Suprapubic skin (tissue), 4 donors: ENCODE data around the gene NR1H3. TPM values are rescaled to one million over a fixed set of nuclear protein-coding genes. Genes with fewer than 3 reads are reported as not detected.

Source experiments
- DNase-seq, 2 donors: peaks; one replicate each; pipeline ENCODE4 v3.0.0-alpha.2; 2019; ENCODE audit warnings: low spot score in 2 of 2
- H3K27ac ChIP-seq: fragments of 200-600 bp; sonication (generic); one replicate; pipeline ENCODE4 v1.5.1; 2019
- H3K27me3 ChIP-seq: fragments of 200-600 bp; sonication (generic); one replicate; pipeline ENCODE4 v1.5.1; 2019
- H3K36me3 ChIP-seq: fragments of 200-600 bp; sonication (generic); one replicate; pipeline ENCODE4 v1.5.1; 2019
- H3K4me1 ChIP-seq: fragments of 200-600 bp; sonication (generic); one replicate; pipeline ENCODE4 v1.5.1; 2019
- H3K4me3 ChIP-seq: fragments of 200-600 bp; sonication (generic); one replicate; pipeline ENCODE4 v1.5.1; 2019; ENCODE audit warnings: mild to moderate bottlenecking
- H3K9me3 ChIP-seq: fragments of 200-600 bp; sonication (generic); one replicate; pipeline ENCODE4 v1.5.1; 2019
- EP300 ChIP-seq: sonication (generic); formaldehyde crosslinking; IDR thresholded peaks from one replicate; pipeline ENCODE4 v1.6.1; 2017; ENCODE audit warnings: antibody characterized with exemption
- POLR2A ChIP-seq, 2 donors: fragments of 450-650 bp; IDR thresholded peaks; one replicate each; pipeline ENCODE4 v1.6.1; 2017; ENCODE audit warnings: antibody characterized with exemption in 2 of 2, mild to moderate bottlenecking in 2 of 2, moderate library complexity in 2 of 2
- POLR2AphosphoS5 ChIP-seq, 3 donors: sonication (generic); formaldehyde crosslinking; IDR thresholded peaks; one replicate each; pipeline ENCODE4 v1.6.1; 2017; ENCODE audit warnings: antibody characterized with exemption in 3 of 3
- WGBS: methylation state at CpG from one replicate; pipeline ENCODE4 v1.1.5; 2018; 5-methylcytosine and 5-hydroxymethylcytosine counted together
- total RNA-seq, 4 donors: library from RNA; depleted of rRNA; stranded (reverse); fragments of >200 nt; gene quantifications; one replicate each; pipeline ENCODE4 v1.1.0, GENCODE V29; 2016
- TF ChIP-seq, protein P1 (sequence below), 2 donors: fragments of 200-600 bp in 1 of 2; fragments of 450-650 bp in 1 of 2; sonication (generic) in 1 of 2; IDR thresholded peaks; one replicate each; pipeline ENCODE4 v1.5.1; 2016 to 2019; ENCODE audit warnings: antibody characterized with exemption in 2 of 2, mild to moderate bottlenecking in 1 of 2, moderate library complexity in 1 of 2

The NR1H3 gene
- total RNA-seq, 4 donors from 2014 or later: 17.5 to 27.0 (median 25.0) TPM

DNA sequence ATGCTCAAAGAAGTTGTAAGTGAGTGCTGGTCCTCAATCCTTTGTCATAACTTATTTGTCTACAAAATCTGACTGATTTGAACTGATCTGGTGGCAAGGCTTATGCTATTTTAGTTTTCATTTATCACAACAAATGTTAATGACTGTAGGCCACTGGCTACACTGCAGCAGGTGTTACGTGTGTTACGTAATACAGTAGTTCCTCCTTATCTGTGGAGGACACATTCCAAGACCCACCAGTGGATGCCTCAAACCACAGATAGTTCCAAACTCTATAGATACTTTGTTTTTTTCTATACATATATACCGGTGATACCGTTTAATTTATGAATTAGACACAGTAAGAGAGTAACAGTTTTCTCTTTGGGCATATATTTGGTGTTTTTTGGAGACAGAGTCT, 19.1 kb downstream of the NR1H3 start:
- H3K27ac ChIP-seq: no peak overlapping the region
- no peak for DNase-seq
- H3K27me3 ChIP-seq: no peaks in the 10 kb centered on the region
- no peak overlapping the region for H3K4me3 ChIP-seq
- H3K9me3 ChIP-seq: no peaks in the 10 kb centered on the region
- peaks cover 75% of the 10 kb centered on the region for H3K36me3 ChIP-seq
- TF ChIP-seq EP300 (no peak), POLR2AphosphoS5 (IDR thresholded peaks at IDR 0.05) (no peak), POLR2A (IDR thresholded peaks at IDR 0.05) (no peak)
- TF ChIP-seq, protein P1, sequence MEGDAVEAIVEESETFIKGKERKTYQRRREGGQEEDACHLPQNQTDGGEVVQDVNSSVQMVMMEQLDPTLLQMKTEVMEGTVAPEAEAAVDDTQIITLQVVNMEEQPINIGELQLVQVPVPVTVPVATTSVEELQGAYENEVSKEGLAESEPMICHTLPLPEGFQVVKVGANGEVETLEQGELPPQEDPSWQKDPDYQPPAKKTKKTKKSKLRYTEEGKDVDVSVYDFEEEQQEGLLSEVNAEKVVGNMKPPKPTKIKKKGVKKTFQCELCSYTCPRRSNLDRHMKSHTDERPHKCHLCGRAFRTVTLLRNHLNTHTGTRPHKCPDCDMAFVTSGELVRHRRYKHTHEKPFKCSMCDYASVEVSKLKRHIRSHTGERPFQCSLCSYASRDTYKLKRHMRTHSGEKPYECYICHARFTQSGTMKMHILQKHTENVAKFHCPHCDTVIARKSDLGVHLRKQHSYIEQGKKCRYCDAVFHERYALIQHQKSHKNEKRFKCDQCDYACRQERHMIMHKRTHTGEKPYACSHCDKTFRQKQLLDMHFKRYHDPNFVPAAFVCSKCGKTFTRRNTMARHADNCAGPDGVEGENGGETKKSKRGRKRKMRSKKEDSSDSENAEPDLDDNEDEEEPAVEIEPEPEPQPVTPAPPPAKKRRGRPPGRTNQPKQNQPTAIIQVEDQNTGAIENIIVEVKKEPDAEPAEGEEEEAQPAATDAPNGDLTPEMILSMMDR (IDR thresholded peaks at IDR 0.05): no peak
- peaks cover 9% of the 10 kb centered on the region for H3K4me1 ChIP-seq
- WGBS: 85% methylated on average over 4 of the region's 4 CpGs

DNA sequence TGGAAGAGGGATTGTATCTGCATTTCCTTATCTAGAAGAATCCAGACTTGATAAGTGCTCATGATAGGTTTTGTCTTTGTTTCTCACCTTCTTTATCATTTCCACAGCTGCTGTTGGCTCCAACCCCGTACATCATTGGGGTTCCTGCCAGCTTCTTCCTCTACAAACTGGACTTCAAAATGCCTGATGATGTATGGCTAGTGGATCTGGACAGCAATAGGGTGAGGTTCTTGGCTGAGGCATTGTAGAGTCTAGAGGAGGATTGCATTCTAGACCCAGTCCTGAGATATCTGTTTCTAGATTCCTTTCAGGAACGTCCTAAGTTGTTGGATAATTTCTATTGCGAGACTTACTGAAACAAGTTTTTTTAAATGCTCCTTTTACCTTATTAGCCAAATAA, 20.3 kb downstream of the NR1H3 start:
- TF ChIP-seq, protein P1 (IDR thresholded peaks at IDR 0.05): no peak
- TF ChIP-seq EP300 (no peak), POLR2AphosphoS5 (IDR thresholded peaks at IDR 0.05) (no peak), POLR2A (IDR thresholded peaks at IDR 0.05) (no peak)
- no peak overlapping the region for H3K4me3 ChIP-seq
- no peak for DNase-seq
- WGBS: 85% methylated on average over 3 of the region's 3 CpGs
- no peaks in the 10 kb centered on the region for H3K27me3 ChIP-seq
- no peaks in the 10 kb centered on the region for H3K9me3 ChIP-seq
- H3K4me1 ChIP-seq: no peaks in the 10 kb centered on the region
- no peak overlapping the region for H3K27ac ChIP-seq
- H3K36me3 ChIP-seq: peaks cover 86% of the 10 kb centered on the region

DNA sequence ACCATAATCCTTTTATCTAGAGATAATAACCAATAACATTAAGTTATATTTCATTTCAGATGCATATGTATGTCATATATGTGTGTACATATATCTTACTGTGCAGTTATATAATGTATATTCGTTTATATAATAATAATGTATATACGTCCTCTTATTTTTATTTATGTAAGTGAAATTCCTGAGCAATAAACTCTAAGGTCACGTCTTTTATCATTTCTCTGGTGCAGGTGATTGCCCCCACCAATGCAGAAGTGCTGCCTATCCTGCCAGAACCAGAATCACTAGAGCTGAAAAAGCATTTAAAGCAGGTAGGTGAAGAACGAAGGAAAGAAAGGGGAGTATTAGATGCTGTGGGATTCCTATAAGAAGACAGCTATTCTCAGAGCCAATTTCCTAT, 21.0 kb downstream of the NR1H3 start:
- Histone ChIP-seq H3K36me3 (peaks cover 93% of the 10 kb centered on the region), H3K9me3 (no peaks in the 10 kb centered on the region), H3K4me3 (no peak overlapping the region), H3K27me3 (no peaks in the 10 kb centered on the region), H3K27ac (no peak overlapping the region), H3K4me1 (no peaks in the 10 kb centered on the region)
- WGBS: 91% methylated on average over 4 of the region's 4 CpGs
- TF ChIP-seq, protein P1 (IDR thresholded peaks at IDR 0.05): no peak
- TF ChIP-seq EP300: no peak
- no peak for TF ChIP-seq POLR2A (IDR thresholded peaks at IDR 0.05)
- TF ChIP-seq POLR2AphosphoS5 (IDR thresholded peaks at IDR 0.05): no peak
- no peak for DNase-seq

DNA sequence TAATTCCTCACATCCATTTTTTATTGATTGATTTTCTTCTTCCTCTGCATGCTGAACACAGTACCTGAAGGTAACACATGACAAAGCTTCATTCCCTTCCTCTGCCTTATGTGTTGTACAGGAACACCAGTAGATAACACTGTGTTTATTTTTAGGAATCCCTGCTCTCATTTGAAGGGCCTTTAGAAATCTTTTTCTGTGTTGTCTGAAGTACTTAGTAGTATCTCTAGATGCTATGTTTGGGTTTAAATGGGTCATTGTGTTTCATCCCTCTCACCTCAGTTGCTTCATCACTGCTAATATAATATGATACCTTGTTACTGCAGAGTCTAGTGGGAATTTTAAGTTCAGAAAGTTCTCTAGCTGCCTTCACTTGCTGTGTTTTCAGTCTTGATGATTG, 22.3 kb downstream of the NR1H3 start:
- no peaks in the 10 kb centered on the region for H3K27me3 ChIP-seq
- no peaks in the 10 kb centered on the region for H3K4me1 ChIP-seq
- H3K27ac ChIP-seq: no peak overlapping the region
- TF ChIP-seq, protein P1 (IDR thresholded peaks at IDR 0.05): no peak
- TF ChIP-seq POLR2A (IDR thresholded peaks at IDR 0.05) (no peak), POLR2AphosphoS5 (IDR thresholded peaks at IDR 0.05) (no peak), EP300 (no peak)
- no peaks in the 10 kb centered on the region for H3K9me3 ChIP-seq
- no peak overlapping the region for H3K4me3 ChIP-seq
- no peak for DNase-seq
- peaks cover 97% of the 10 kb centered on the region for H3K36me3 ChIP-seq

DNA sequence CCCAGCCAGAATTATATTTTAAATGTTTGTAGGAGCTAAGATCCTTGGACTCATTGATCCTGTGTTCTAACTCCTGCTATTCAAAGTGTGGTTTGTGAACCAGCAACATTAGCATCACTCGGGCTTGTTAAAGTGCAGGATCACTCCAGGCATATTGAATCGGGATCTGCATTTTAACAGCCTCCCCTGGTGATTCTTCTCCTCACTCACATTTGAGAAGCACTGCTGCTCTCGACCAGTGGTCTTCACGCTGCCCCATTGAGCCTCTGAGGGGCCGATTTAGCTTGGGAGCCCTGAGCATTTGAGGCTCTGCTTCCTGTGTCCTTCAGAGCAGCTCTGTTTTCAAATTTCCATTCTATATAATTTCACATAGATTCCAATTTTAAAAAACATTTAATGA, 23.1 kb downstream of the NR1H3 start:
- Histone ChIP-seq H3K27me3 (no peaks in the 10 kb centered on the region), H3K4me3 (no peak overlapping the region), H3K9me3 (no peaks in the 10 kb centered on the region), H3K36me3 (peaks cover 97% of the 10 kb centered on the region), H3K27ac (no peak overlapping the region), H3K4me1 (no peaks in the 10 kb centered on the region)
- DNase-seq: peak; percentile 11 to 16
- TF ChIP-seq POLR2A (IDR thresholded peaks at IDR 0.05) (no peak), EP300 (no peak), POLR2AphosphoS5 (IDR thresholded peaks at IDR 0.05) (no peak)
- TF ChIP-seq, protein P1 (IDR thresholded peaks at IDR 0.05): no peak
- 77% methylated on average over 5 of the region's 5 CpGs for WGBS
